Activated CD4-positive, alpha-beta T cell treated with anti-CD3 and anti-CD28 coated beads, Interleukin-2, Interleukin-4, amounts not matched to agents 100 ng/mL and 50 ng/mL, durations not matched to agents 16 hours and 8 hours (primary cell): ENCODE measurements around the gene IRGM.
"Not testable (repeated sequence)": the region's sequence is repeated elsewhere in the genome, so short reads cannot be mapped to it uniquely, and the experiment has no call there.

Source experiments
- DNase-seq: peaks from one replicate; pipeline ENCODE4 v3.0.0-alpha.2; 2020; ENCODE audit warnings: low spot score

The IRGM gene

GRCh38 chr5:150846308-150846653 is at the start of gene IRGM:
TSS of gene IRGM (plus strand) at chr5:150846521. CDS start at chr5:150848124, 1,603 bp downstream.
- DNase-seq = not testable (repeated sequence)

GRCh38 chr5:150797384-150797783 is 48.9 kb upstream of the IRGM start:
- no peak for DNase-seq

GRCh38 chr5:150801117-150801927 is 45.0 kb upstream of the IRGM start:
- DNase-seq = peak; percentile 38

- no peak for DNase-seq
These were observed 41.9 kb upstream of the IRGM start for GRCh38 chr5:150804388-150804787.

- DNase-seq = no peak
These were observed 37.0 kb upstream of the IRGM start for GRCh38 chr5:150809363-150809762.

- no peak for DNase-seq
These were observed 31.3 kb upstream of the IRGM start for GRCh38 chr5:150815010-150815409.

- no peak for DNase-seq
These were observed 29.4 kb upstream of the IRGM start for GRCh38 chr5:150816946-150817345.

- DNase-seq = no peak
These were observed 16.6 kb upstream of the IRGM start for GRCh38 chr5:150829744-150830143.

- DNase-seq = not testable (repeated sequence)
These were observed 14.5 kb upstream of the IRGM start for GRCh38 chr5:150831821-150832220.

GRCh38 chr5:150836064-150836463 is 10.3 kb upstream of the IRGM start:
- DNase-seq = no peak

GRCh38 chr5:150836703-150837102 is 9.6 kb upstream of the IRGM start:
- no peak for DNase-seq

GRCh38 chr5:150845185-150845859 is 999 bp upstream of the IRGM start:
- not testable (repeated sequence) for DNase-seq

- DNase-seq = peak; percentile 81
These were observed 473 bp downstream of the IRGM start for GRCh38 chr5:150846654-150847333.

- DNase-seq = no peak
These were observed 994 bp downstream of the IRGM start for GRCh38 chr5:150847334-150847695.

GRCh38 chr5:150848271-150848670 is 1.9 kb downstream of the IRGM start:
- DNase-seq = no peak

- no peak for DNase-seq
These were observed 4.7 kb downstream of the IRGM start for GRCh38 chr5:150851039-150851438.

- no peak for DNase-seq
These were observed 7.2 kb downstream of the IRGM start for GRCh38 chr5:150853561-150853960.

GRCh38 chr5:150856700-150857099 is 10.4 kb downstream of the IRGM start:
- not testable (repeated sequence) for DNase-seq

- no peak for DNase-seq
These were observed 14.0 kb downstream of the IRGM start for GRCh38 chr5:150860246-150860821.

GRCh38 chr5:150862070-150862469 is 15.7 kb downstream of the IRGM start:
- no peak for DNase-seq

- no peak for DNase-seq
These were observed 33.0 kb downstream of the IRGM start for GRCh38 chr5:150879358-150879757.
